GM19372 (cell line): ENCODE results near the gene PSMB7.

Source experiments
- ATAC-seq: cut with Tn5 transposase; IDR thresholded peaks from one replicate; pipeline ENCODE4 v1.9.1; 2021; ENCODE audit warnings: mild to moderate bottlenecking, low read depth, moderate library complexity; ENCODE audit not compliant: unreplicated experiment

The PSMB7 gene

DNA sequence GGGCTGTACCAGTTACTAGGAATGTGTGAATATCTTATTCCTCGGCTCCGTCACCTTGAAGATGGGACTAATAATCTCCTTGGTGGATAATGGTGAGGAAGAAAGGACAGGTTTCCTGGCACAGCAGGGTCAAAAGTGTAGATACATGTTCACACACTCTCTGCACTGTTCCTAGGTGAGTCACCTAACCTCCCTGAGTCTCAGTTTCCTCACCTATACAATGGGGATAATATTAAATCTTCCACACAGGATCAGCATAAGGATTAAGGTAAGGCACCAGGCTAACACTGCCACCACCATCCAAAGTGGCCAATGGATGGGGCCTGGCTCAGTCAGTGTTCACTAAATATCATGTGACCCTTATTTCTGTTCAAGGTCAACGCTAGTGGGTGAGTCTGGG lies 66.9 kb downstream of the PSMB7 start:
- no peak for ATAC-seq

DNA sequence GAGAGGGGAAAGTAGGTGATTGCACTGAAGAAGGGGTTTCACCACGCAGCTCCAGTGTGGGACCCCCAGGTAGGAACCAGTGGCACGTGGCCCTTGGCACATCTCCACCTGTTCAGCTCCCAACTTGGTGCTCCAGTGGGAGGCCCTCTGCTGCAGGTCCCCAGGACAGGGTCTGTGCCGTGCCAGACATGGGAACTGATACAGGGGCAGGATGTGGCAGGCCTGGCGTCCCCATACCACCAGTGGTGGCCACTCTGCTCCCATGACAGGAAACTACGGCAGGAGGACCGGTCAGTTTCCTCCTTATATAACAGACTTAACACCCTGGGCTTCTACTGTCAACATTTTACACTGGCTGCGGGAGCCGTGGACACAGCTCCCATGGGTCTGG lies 67.3 kb downstream of the PSMB7 start:
- ATAC-seq: no peak

DNA sequence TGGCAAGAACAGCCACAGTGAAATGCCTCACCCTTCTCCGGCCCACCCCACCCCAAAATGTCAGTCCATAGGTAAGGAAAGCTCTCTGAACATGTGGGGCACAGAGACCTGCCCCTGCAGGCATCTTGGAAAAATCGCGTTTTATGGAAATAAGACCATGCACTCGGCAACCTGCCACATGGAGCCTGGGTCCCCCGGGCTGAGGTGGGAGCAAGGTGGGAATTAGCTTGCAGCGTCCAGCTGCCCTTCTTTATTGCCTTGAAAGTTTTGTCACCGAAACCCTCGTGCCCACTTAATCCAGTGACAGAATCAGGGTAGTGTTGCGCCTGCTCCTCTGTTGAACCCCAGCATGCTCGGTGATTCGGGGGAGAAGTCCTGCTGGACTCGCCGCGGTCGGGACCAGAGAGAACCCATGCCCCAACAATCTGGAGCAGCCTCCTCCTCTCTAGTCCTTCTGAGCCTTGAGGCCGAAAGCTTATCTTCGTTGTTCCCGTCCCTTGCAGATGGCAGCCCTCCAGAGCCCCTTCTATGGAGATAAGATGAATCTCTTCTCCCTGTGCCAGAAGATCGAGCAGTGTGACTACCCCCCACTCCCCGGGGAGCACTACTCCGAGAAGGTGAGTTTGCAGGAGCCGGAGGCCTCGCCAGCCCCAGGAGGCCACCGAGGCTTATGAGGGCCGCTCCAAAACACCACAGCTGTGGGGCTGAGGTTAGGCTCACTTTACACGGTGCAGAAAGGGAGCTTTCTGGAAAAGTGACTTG lies 67.9 kb downstream of the PSMB7 start:
- no peak for ATAC-seq

DNA sequence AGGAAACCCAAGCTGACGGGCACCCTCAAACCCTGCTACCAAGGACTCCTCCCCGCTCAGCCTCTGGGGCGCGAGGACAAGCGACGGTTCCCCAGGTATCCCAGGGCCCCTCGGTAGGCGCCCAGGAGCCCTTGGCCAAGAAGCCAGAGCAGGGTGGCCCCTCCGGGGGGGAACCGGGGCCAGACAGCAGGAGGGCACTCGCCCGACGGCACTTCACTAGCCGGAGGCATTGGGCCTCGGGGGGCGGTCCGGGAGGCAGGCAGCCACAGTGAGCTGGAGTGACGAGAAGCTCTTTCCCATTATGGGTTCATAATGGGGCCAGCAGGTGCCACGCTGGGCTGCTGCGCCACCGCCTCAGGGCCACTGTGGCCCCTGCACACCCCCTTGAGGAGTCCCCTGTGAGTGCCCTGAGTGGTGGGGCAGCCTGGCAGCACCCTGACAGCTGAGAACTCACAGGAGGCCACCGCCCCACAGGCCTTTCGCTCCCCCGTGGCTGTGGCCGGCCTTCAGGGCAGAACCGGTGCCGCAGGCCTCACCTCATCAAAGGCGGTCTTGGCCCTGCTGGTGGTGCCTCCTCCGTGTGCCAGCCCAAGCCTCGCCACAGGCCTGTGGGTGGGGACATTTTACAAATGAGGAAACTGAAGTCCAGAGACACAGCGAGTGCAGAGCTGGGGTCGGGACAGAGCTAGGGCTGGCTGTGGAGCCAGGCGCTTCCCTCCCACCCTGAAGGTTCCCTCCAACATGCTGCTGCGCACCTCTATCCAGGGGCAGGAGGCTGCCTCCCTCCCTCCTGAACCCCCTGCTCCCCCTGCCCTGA lies 68.7 kb downstream of the PSMB7 start:
- ATAC-seq: no peak

DNA sequence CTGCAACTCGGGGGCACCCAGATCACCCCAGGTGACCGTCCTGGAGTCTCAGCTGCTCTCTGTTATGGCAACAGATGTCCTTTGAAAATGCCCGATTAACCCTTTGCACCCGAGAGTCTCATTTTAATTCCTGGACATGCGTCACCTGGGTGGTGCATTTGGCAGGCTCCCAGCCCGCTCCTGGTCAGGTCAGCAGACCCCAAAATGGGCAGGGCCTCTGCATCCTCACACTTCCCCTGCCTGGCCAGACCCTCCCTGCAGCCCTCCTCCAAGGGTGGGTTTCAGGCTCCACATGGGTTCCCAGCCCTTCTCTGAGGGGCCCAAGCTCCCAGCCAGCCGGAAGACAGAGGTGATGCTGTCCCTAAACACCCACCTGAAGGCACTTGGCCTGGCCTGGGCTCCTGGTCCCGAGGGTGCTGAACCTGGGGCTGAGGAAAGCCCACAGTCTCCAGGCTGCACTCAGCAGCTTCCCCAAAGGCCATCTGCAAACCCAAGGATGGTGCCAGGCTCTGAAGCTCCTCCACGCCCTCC lies 69.4 kb downstream of the PSMB7 start:
- ATAC-seq: no peak

DNA sequence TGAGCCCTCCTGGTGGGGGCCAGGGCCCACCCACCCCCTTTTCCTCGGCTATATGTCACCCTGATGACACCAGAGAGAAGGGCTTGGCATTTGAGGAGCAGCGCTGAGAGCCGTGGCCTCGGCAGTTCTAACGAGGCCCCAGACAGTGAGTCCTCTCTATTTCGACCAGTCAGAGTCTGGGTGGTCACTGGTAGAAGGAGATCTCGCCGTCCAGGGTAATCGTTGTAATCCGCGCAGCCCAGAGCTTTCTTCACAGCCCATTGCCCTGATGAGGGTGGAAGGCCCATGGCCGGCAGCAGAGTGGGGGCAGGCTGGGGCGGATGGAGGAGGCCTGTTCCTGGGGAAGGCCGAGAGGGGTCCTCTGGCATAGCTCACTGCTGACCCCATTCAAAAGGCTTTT lies 70.2 kb downstream of the PSMB7 start:
- ATAC-seq: no peak

DNA sequence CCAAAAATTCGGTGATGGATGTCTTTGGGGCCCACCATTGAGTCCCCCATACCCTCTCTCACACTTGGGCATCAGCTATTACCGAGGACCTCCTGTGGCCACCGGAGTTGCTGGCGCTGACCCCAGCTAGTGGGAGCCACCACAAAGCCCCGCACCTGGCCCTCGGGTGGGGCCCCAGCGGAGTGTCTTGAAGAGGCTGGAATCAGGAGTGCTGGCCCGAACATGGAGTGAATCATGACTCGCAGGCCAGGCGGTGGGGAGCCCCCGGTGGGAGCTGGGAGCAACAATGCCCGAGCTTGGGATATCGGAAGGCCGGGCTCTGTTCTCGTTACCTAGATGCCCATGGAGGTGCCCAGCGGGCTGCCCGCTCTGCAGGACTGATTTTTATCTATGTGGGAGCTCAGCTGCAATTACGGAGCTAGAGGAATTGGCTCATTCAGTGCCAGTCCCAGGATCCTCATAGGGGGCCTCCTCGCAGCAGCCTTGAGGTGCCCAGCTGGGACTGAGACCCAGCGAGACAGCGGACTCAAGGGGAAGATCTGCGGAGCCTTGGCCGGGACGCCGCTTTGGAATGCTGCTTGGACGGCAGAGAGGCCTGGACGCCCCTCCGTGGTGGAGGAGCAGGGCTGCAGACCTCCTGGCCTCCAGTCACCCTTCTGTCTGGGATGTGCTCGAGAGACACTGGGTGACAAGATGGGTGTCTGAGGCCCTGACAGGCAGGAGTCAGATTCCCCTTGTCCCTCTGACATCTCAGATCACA lies 70.8 kb downstream of the PSMB7 start:
- no peak for ATAC-seq

DNA sequence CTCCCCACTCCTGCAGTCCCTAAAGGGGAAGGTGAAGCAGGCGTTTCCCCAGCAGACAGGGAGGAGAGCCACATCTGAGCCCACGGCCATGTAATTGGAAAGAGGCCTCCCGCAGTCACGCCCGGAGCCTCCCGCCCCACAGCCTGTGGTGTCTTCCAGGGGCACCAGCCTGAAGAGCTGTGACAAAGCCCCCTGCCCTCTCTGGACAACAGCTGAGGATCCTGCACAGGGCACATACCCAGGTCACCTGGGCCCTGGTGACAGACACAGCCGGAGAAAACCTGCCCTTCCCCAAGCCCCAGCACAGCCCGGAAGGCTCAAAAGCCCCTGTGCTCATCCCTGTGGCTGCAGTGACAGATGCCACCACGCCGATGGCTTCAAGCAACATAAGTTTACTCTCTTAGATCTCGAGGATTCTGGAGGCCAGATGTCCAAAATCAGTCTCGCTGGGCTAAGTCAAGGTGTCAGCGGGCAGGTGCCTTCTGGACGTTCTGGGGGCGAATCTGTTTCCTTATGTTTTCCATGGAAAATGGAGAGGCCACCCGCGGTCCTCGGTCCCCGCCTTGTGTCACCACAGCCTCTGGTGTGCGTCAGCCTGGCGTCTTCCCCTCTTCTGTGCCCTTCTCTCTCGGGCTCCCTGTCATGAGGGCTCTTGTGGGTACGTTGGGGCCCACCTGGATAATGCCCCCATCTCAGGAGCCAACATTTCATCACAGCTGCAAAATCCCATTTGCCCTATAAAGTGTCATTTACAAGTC lies 71.5 kb downstream of the PSMB7 start:
- ATAC-seq: no peak

DNA sequence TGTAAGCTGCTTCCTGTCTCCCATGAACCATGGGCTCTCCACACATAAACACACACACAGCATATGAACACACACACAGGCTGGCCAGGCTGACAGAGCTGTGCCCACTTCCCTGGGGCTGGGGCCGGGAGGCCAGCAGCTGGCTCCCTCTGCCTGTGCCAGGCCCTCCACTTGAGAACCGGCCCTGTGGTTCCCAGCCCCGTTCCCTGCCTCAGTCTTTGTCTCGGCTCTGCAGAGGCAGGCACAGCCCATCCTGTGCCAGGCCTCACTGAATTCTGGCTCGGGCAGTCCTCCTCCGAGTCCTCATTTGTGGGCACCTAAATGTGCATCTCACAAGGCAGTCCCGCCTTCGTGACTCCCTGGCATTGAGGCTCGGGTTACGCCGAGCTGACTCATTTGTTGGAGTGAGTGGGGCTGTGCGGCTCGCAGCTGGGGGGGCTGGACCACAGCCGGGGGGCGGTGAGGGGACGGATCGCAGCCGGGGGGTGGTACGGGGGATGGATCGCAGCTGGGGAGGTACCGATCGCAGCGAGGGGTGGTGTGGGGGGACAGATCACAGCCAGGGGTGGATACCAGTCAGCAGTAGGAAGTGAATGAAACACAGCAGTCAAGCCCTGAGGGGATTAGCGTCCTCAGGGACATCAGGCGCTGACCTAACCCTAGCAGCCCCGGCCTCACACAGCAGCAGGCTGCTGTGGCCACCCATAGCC lies 72.3 kb downstream of the PSMB7 start:
- no peak for ATAC-seq

DNA sequence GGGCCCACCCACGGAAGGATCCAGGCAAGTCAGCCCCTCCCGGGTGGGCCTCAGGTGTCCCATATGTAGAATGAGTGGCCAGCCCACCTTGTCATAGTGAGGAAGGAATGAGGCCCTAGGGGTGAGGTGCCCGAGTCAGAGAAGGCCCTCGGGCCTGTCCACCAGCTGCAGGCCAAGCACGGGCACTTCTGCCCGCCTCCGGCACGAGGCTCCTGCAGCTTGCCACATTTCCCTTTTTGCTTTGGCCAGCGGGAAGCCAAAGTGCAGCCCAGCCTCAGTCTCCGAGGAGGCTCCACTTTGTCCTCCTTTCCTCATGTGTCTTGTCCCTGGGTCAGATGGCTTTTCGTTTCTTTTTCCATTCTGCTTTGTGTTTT lies 72.9 kb downstream of the PSMB7 start:
- no peak for ATAC-seq

DNA sequence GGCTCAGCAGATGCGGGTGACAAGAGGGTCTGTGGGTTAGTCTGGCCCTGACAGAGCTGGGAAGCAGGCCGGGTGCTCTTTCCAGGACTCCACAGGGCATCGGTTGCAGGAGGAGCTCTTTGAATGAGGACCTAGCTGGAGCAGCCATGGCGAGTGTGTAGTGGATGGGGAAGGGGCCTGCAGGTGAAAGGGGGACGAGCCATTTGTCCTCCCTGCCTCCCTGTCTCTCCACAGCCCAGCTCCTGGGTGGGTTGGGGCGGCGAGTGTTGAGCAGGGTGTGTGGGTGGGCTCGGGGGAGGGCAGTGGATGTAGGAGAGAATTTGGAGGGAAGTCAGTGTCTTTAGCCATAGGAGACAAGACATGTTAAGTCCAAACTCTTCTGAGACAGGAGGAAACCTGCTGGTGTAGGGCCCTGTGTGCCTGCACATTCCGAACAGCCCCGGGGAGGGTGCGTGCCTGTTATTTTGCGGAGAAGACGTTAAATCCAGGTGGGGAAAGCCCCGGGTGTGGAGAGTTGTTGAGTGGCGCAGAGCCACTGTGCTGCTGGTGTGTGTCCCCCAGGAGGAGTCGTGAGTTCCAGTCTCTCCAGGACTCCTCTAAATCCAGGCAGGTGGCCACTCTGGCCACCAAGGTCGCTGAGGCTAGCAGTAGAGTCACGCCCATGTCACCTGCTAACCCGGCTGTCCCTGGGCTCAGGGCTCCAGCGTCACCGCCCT lies 73.6 kb downstream of the PSMB7 start:
- ATAC-seq: no peak

DNA sequence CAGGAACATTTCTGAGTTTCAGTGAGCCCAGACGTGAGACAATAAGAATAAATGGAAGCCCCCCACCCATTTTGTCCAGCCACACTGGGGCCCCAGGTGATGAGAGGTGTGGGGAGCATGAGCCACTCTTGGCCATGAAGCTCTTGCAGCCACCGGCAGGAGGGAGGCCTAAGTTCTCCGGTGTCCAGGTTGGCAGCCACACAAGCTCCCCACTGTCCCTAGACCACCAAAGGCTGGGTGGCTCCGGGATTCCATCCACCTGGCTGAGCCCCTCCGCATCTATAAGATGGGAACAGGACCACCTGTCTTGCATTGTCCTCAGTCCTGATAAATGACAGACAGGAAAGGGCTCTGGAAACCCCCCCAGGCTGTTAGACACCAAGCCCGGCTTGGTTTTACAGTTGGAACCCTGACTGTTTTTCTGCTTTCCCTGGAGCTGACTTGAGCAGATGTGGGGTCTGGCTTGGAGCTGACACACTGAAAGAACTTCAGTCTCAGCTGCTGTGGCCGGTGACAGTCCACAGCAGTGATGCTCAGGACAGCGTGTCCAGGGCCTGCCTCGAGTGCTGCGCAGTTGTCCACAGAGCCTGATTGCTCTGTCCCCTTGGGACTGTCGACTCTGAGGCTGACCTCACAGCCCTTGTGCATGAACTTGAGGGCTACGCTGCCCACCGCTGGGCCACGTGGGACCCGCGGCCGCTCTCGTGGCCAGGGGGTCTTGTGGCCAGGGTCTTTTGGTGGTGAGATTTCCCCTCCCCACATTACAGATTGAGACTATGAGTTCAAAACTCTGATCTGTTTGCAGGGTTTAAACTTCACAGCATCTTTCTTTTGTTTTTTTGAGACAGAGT lies 74.8 kb downstream of the PSMB7 start:
- ATAC-seq: no peak

DNA sequence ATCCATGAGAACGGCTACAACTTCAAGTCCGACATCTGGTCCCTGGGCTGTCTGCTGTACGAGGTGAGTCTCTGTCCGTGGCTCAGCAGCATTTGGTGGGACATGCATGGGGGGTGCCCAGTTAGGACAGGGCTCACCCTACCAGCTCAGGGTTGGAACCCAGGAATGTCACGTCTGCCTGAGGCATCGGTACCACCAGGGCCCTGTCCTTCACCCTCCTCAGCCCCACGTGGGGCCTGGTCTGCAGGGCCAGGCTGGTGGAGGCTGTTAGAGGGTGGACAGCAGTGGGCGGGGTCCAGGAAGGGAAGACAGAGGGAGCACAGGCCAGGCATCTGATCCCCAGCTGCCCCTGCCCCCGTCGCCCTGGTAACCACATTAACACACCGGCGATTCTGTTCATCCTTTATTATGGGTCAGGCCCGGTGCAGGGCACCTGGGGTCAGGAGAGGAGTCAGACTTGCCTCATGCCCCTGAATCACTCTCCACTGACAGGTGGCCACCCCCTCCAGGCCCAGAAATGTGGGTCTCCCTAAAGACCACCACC lies 75.6 kb downstream of the PSMB7 start:
- no peak for ATAC-seq

DNA sequence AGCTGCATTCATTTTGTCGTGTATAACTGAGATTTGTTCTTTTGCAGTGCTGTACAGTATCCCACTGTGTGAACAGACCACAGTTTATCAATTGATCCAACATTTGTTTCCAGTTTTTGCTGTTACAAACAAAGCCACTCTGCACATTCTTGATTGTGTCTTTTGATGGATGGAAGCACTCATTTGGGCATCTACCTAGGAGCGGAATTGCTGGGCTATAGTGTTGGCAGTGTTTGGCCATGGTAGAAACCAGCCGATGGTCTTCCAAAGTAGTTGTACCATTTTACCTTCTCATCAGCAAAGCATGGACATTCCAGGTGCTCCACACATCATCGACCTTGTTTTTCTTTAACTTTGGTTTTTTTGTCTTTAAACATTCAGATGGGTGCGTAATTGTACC lies 77.7 kb downstream of the PSMB7 start:
- ATAC-seq: no peak

DNA sequence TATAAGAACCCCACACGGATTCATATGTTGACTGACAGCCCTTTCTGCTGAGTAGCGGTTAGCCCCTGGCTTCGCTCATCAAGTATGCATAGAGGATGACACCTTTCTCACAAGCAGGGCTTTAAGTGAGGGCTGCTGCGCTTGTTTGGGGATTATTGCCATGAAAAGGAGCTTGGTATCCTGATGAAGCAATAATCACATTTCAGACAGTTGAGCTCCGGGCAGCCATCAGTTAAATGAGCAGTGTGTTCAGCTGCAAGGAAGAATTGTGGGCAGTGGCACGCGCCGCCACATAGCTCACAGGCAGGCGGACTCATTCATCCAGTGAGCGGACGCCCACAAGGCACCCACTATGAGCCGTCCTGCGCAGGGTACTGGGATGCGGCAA lies 79.9 kb downstream of the PSMB7 start:
- ATAC-seq: no peak

DNA sequence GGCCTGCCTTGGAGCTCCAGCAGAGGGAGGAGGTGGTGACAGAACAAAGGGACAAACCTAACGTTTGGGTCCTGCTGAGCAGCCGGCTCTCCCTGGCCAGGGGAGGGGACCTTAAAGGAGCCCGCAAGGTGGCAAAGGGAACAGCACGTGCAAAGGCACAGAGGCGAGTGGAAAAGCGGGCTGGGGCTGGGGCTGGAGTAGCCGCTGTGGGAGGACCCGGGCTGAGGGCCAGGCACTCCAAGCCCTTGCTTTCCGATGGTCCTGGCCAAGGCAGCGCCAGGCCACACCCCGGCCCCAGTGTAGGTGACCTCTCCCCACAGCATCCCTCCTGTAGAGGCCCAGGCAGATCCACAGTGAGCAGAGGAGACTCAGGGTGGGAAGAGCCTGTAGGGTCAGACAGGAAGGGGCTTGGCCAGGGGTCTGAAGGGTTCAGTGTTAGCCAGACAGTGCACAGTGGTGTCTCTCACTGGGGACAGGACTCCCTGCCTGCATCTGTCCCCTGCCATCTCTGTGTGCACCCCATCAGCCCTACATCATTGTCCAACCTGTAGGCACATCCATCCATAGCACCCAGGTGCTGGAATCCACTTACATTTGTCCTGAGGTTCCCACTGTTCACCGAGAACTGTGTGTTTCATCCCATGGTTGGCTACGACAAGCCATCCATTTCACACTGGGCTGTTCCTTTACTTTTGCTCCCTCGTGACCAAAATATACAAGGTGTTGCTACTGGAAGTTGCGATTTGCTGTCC lies 80.5 kb downstream of the PSMB7 start:
- ATAC-seq: no peak

DNA sequence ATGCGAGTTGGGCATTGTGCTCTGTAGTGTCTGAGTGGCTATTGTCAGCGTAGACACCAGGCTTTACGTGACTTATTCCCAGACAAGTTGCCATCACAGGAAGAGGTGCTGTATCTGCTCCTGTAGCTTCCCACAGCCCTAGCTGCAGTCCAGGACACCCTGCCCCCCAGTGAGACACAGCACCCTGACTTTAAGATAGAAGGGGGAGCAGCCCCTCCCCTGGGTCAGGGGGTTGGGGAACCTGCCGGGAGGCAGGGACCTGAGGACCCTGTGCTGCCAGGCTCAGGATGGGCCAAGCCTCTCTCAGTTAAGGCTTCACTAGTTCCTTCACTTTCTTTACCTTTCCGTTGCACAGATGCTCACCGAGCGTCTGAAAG lies 82.1 kb downstream of the PSMB7 start:
- ATAC-seq: no peak
